PC-3 (cell line): ENCODE measurements around the gene IQSEC1. TPM values are rescaled to one million over a fixed set of nuclear protein-coding genes. Genes with fewer than 3 reads are reported as not detected.

ENCODE experiments used
- ATAC-seq: fragments of 200-7000 bp; cut with Tn5 transposase; 2 replicates; pipeline ENCODE4 v1.9.1; 2020; ENCODE audit warnings: mild to moderate bottlenecking, moderate library complexity
- BruUV-seq: library from RNA; stranded (reverse); fragments of 400-500 nt; replicated peaks from 2 replicates; lab custom pipeline; 2021; lab: Mats Ljungman, UMichigan
- CTCF ChIA-PET: fragments of 300-600 bp; sonication (Branson Sonifier 250); formaldehyde crosslinking; loops from one replicate; lab custom pipeline; 2022; ENCODE audit warnings: antibody characterized with exemption; lab: Charles Lee
- POLR2A ChIA-PET: fragments of 300-600 bp; sonication (Branson Sonifier 250); formaldehyde crosslinking; loops from one replicate; lab custom pipeline; 2022; ENCODE audit warnings: antibody characterized with exemption; ENCODE audit not compliant: unreplicated experiment; lab: Charles Lee
- DNase-seq: peaks from one replicate; pipeline ENCODE4 v3.0.0-alpha.2; 2015
- H2AFZ ChIP-seq: fragments of 300-600 bp; sonication (generic); 2 replicates; pipeline ENCODE4 v1.6.0; 2016; ENCODE audit warnings: antibody characterized with exemption, low read length
- H3F3A ChIP-seq: fragments of 300-600 bp; sonication (generic); one replicate; pipeline ENCODE4 v1.6.0; 2017; ENCODE audit warnings: antibody characterized with exemption, low read length, control low read depth, mild to moderate bottlenecking; ENCODE audit not compliant: unreplicated experiment
- H3K27ac ChIP-seq: fragments of 300-600 bp; sonication (generic); 2 replicates; pipeline ENCODE4 v1.5.1; 2016; ENCODE audit warnings: mild to moderate bottlenecking, low read length
- H3K27me3 ChIP-seq: fragments of 300-600 bp; sonication (generic); 2 replicates; pipeline ENCODE4 v1.6.1; 2016; ENCODE audit warnings: low read length, mixed read lengths
- H3K36me3 ChIP-seq: fragments of 300-600 bp; sonication (generic); 2 replicates; pipeline ENCODE4 v1.6.1; 2016; ENCODE audit warnings: low read depth, mixed run types, low read length, mixed read lengths
- H3K4me1 ChIP-seq: fragments of 300-600 bp; sonication (generic); 2 replicates; pipeline ENCODE4 v1.5.1; 2016; ENCODE audit warnings: low read length; ENCODE audit not compliant: insufficient read depth
- H3K4me2 ChIP-seq: fragments of 300-600 bp; sonication (generic); 2 replicates; pipeline ENCODE4 v1.6.0; 2016; ENCODE audit warnings: low read length
- H3K4me3 ChIP-seq: fragments of 300-600 bp; sonication (generic); 2 replicates; pipeline ENCODE4 v1.5.1; 2016; ENCODE audit warnings: mild to moderate bottlenecking, low read length, mixed read lengths
- H3K79me2 ChIP-seq: fragments of 300-600 bp; sonication (generic); 2 replicates; pipeline ENCODE4 v1.6.1; 2017; ENCODE audit warnings: low read length, mixed read lengths
- H3K9ac ChIP-seq: fragments of 300-600 bp; sonication (generic); 2 replicates; pipeline ENCODE4 v1.6.0; 2016; ENCODE audit warnings: mild to moderate bottlenecking, low read length
- H3K9me2 ChIP-seq: fragments of 300-600 bp; sonication (generic); replicated peaks from 2 replicates; pipeline ENCODE4 v1.6.1; 2016; ENCODE audit warnings: mixed run types, low read length, mixed read lengths
- H3K9me3 ChIP-seq: fragments of 300-600 bp; sonication (generic); 2 replicates; pipeline ENCODE4 v1.6.1; 2016; ENCODE audit warnings: low read length, mixed read lengths
- H4K20me1 ChIP-seq: fragments of 300-600 bp; sonication (generic); 2 replicates; pipeline ENCODE4 v1.6.1; 2016; ENCODE audit warnings: low read length, mixed read lengths
- CTCF ChIP-seq: fragments of 300-600 bp; sonication (generic); conservative IDR thresholded peaks from 2 replicates; pipeline ENCODE4 v1.5.1; 2017; ENCODE audit warnings: antibody characterized with exemption, low read depth, mild to moderate bottlenecking, low read length
- EZH2 ChIP-seq: fragments of 300-600 bp; sonication (generic); IDR thresholded peaks from one replicate; pipeline ENCODE4 v1.6.1; 2017; ENCODE audit warnings: antibody characterized with exemption, mild to moderate bottlenecking, low read length; ENCODE audit not compliant: unreplicated experiment
- EZH2phosphoT487 ChIP-seq: fragments of 300-600 bp; sonication (generic); IDR thresholded peaks from 2 replicates; pipeline ENCODE4 v1.6.1; 2018; ENCODE audit warnings: mild to moderate bottlenecking, antibody characterized with exemption, low read length, borderline replicate concordance
- intact Hi-C: fragments of 100-400 bp; cut with micrococcal nuclease; formaldehyde crosslinking; loops from 2 replicates; pipeline ENCODE4 v1.9.0; 2023
- total RNA-seq: library from RNA; depleted of rRNA; stranded (reverse); fragments of >200 nt; gene quantifications from 2 replicates; pipeline ENCODE4 v1.2.3, GENCODE V29; 2014

Gene IQSEC1
- total RNA-seq, 1 experiment from 2014 or later, result 37.9 TPM

GRCh38 chr3:13091898-13092611, 18.8 kb upstream of the IQSEC1 start:
- Histone ChIP-seq H3K27ac (peak overlapping the region; percentile 83), H3K4me2 (peak overlapping the region; percentile 71)

GRCh38 chr3:13088028-13089006, 15.1 kb upstream of the IQSEC1 start:
- no peaks in the 10 kb centered on the region for H3K9me2 ChIP-seq
- H3K27me3 ChIP-seq, result no peaks in the 10 kb centered on the region
- BruUV-seq, result no TSS peak
- no peak overlapping the region for H2AFZ ChIP-seq
- no peak overlapping the region for H3K4me2 ChIP-seq
- H4K20me1 ChIP-seq, result no peaks in the 10 kb centered on the region
- POLR2A ChIA-PET, result no interaction called here
- H3K4me1 ChIP-seq, result peaks cover 11% of the 10 kb centered on the region
- no peaks in the 10 kb centered on the region for H3K79me2 ChIP-seq
- no peaks in the 10 kb centered on the region for H3K36me3 ChIP-seq
- DNase-seq (no peak), ATAC-seq (no peak)
- H3F3A ChIP-seq, result no peaks in the 10 kb centered on the region
- no peak overlapping the region for H3K9ac ChIP-seq
- intact Hi-C loops, result no loop called here
- no peak overlapping the region for H3K4me3 ChIP-seq
- CTCF ChIA-PET, result no interaction called here
- no peak overlapping the region for H3K27ac ChIP-seq
- H3K9me3 ChIP-seq, result no peaks in the 10 kb centered on the region
- no peak for TF ChIP-seq CTCF
- TF ChIP-seq EZH2, result no peak
- no peak for TF ChIP-seq EZH2phosphoT487

More at GRCh38 chr3:13091898-13092611, 18.8 kb upstream of the IQSEC1 start:
- H3K9me3 ChIP-seq, result no peaks in the 10 kb centered on the region
- H3K4me1 ChIP-seq, result peaks cover 15% of the 10 kb centered on the region
- ChIA-PET POLR2A (interaction anchor here (0.5 to 1.0 kb wide), 3 partner anchors 126 to 327 kb away, joined by 3 to 8 read pairs (median 6); no protein-coding TSS in a partner anchor), CTCF (interaction anchor here (0.5 to 1.8 kb wide), 18 partner anchors 11 to 380 kb away, joined by 3 to 23 read pairs (median 4); no protein-coding TSS in a partner anchor)
- no peaks in the 10 kb centered on the region for H3K79me2 ChIP-seq
- ATAC-seq, result peak; percentile 79
- intact Hi-C loops, result loop anchor here (1.0 to 5.0 kb wide), 7 partner anchors 14 to 360 kb away; no protein-coding TSS in a partner anchor
- H3K9ac ChIP-seq, result peak overlapping the region; percentile 73
- H4K20me1 ChIP-seq, result no peaks in the 10 kb centered on the region
- H3K4me3 ChIP-seq, result peak overlapping the region; percentile 22; the same call in 1 of the 2 replicates
- H3K36me3 ChIP-seq, result no peaks in the 10 kb centered on the region
- H2AFZ ChIP-seq, result peak overlapping the region; percentile 72
- TF ChIP-seq CTCF (peak; percentile 94), EZH2 (no peak), EZH2phosphoT487 (no peak)
- peak; percentile 95 for DNase-seq
- BruUV-seq, result TSS peak; percentile 37
- H3K9me2 ChIP-seq, result no peaks in the 10 kb centered on the region
- H3K27me3 ChIP-seq, result no peaks in the 10 kb centered on the region
- no peaks in the 10 kb centered on the region for H3F3A ChIP-seq
